ENCODE data around the gene ARHGAP11B.
"Not testable (repeated sequence)": the region's sequence is repeated elsewhere in the genome, so short reads cannot be mapped to it uniquely, and the experiment has no call there.

ARHGAP11B gene

GRCh38 chr15:30625436-30626193 is at the start of gene ARHGAP11B:
TSS of gene ARHGAP11B (plus strand) at chr15:30626128.
- H3K27me3 Mint-ChIP-seq, H3K9me3 Mint-ChIP-seq: not testable (repeated sequence)
- peaks cover 18% of the 10 kb centered on the region for H3K36me3 Mint-ChIP-seq (ENCODE audit: insufficient read depth)
- peaks cover 25% of the 10 kb centered on the region for H3K4me1 Mint-ChIP-seq
- peak within 1 kb of the TSS; percentile 91 for H3K4me3 Mint-ChIP-seq
- H3K27ac Mint-ChIP-seq (ENCODE audit: low read depth) = peak within 1 kb of the TSS; percentile 99
- peak; percentile 90 for ATAC-seq (replicated peaks; ENCODE audit: extremely low read depth, poor library complexity, severe bottlenecking)
- DNase-seq (ENCODE audit: low spot score in 2 of 2) = peak; percentile 91 to 96

GRCh38 chr15:30579394-30579970 is 46.4 kb upstream of the ARHGAP11B start:
- not testable (repeated sequence) for H3K9me3 Mint-ChIP-seq; H3K27me3 Mint-ChIP-seq; H3K4me3 Mint-ChIP-seq; H3K27ac Mint-ChIP-seq (ENCODE audit: low read depth); H3K4me1 Mint-ChIP-seq; DNase-seq (ENCODE audit: low spot score in 2 of 2); ATAC-seq (replicated peaks; ENCODE audit: extremely low read depth, poor library complexity, severe bottlenecking); H3K36me3 Mint-ChIP-seq (ENCODE audit: insufficient read depth)

GRCh38 chr15:30580716-30581115 is 45.2 kb upstream of the ARHGAP11B start:
- not testable (repeated sequence) for H3K4me1 Mint-ChIP-seq; H3K36me3 Mint-ChIP-seq (ENCODE audit: insufficient read depth); H3K9me3 Mint-ChIP-seq; H3K27ac Mint-ChIP-seq (ENCODE audit: low read depth); H3K4me3 Mint-ChIP-seq; H3K27me3 Mint-ChIP-seq; ATAC-seq (replicated peaks; ENCODE audit: extremely low read depth, poor library complexity, severe bottlenecking); DNase-seq (ENCODE audit: low spot score in 2 of 2)

GRCh38 chr15:30598953-30599352 is 27.0 kb upstream of the ARHGAP11B start:
- DNase-seq (ENCODE audit: low spot score in 2 of 2); H3K27ac Mint-ChIP-seq (ENCODE audit: low read depth); H3K27me3 Mint-ChIP-seq; H3K4me1 Mint-ChIP-seq; H3K9me3 Mint-ChIP-seq; ATAC-seq (replicated peaks; ENCODE audit: extremely low read depth, poor library complexity, severe bottlenecking); H3K36me3 Mint-ChIP-seq (ENCODE audit: insufficient read depth); H3K4me3 Mint-ChIP-seq: not testable (repeated sequence)

DNA sequence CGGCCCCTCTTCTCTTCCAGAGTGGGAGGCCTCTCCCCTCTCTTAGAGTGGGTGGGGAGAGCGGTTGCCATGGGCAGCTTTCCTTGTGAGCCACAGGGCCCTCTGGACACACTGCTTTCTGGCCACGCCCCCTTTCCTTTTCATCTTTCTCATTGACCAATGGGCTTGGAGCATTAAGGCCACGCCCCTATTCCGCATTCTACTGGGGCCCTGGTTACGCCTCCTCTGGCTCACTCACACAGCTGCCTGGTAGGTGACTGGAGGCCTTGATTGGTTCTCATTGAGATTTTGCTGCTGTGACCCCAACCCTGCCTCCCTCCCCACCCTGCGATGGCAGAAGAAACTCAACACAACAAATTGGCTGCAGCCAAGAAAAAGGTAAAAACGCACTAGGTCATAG is 22.1 kb upstream of the ARHGAP11B start, which contains the start of gene GOLGA8H:
TSS of gene GOLGA8H (plus strand) at position 233 of the 400 bp plus-strand sequence. CDS start at position 331, 98 bp downstream.
- not testable (repeated sequence) for H3K27me3 Mint-ChIP-seq; H3K4me3 Mint-ChIP-seq; DNase-seq (ENCODE audit: low spot score in 2 of 2); H3K9me3 Mint-ChIP-seq; H3K27ac Mint-ChIP-seq (ENCODE audit: low read depth); H3K36me3 Mint-ChIP-seq (ENCODE audit: insufficient read depth); ATAC-seq (replicated peaks; ENCODE audit: extremely low read depth, poor library complexity, severe bottlenecking); H3K4me1 Mint-ChIP-seq

GRCh38 chr15:30612271-30612670 is 13.7 kb upstream of the ARHGAP11B start:
- H3K27ac Mint-ChIP-seq (ENCODE audit: low read depth); H3K9me3 Mint-ChIP-seq; H3K4me3 Mint-ChIP-seq; DNase-seq (ENCODE audit: low spot score in 2 of 2); H3K4me1 Mint-ChIP-seq; ATAC-seq (replicated peaks; ENCODE audit: extremely low read depth, poor library complexity, severe bottlenecking); H3K36me3 Mint-ChIP-seq (ENCODE audit: insufficient read depth); H3K27me3 Mint-ChIP-seq: not testable (repeated sequence)

DNA sequence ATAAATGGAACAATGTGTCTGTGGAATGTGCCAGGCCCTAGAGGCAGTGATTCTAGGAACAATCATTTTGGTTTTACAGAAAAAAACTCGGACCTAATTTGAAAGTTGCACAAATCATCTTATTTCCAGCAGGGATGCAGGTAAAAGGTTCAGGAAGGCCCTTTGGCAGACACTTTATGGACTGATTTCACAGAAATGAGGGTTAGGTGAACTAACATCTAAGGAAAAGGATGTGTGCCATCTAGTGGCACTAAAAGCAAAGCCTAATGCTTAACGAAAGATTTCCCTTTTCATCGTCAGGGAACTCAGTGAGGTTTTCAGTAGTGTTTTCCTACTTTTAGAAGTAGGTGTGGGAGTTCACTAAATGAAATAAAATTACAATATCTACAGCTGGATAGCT is 4.6 kb upstream of the ARHGAP11B start:
- not testable (repeated sequence) for ATAC-seq (replicated peaks; ENCODE audit: extremely low read depth, poor library complexity, severe bottlenecking); H3K27me3 Mint-ChIP-seq; DNase-seq (ENCODE audit: low spot score in 2 of 2); H3K4me3 Mint-ChIP-seq; H3K9me3 Mint-ChIP-seq; H3K27ac Mint-ChIP-seq (ENCODE audit: low read depth)
- Mint-ChIP-seq H3K4me1 (peaks cover 14% of the 10 kb centered on the region), H3K36me3 (ENCODE audit: insufficient read depth) (peaks cover 12% of the 10 kb centered on the region)

DNA sequence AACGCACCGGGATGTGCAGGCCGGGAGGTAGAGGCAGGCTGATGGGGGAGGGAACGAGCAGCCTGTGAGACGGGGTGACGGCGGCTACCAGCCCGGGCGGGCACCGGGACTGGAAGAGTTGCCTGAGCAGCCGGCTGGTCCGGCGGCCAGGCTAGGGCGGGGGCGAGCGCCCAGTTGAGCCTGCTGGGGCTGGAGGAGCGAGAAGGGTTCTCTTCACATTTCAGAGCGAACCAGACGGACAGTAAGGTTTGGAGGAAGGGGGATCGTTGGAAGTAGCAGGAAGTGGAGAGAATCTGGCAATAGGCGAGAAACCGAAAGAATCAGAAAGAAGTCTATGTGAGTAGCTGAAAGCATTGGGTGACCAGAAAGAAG is 252 bp downstream of the ARHGAP11B start:
- H3K27me3 Mint-ChIP-seq; ATAC-seq (replicated peaks; ENCODE audit: extremely low read depth, poor library complexity, severe bottlenecking); H3K9me3 Mint-ChIP-seq: not testable (repeated sequence)
- Mint-ChIP-seq H3K36me3 (ENCODE audit: insufficient read depth) (peaks cover 20% of the 10 kb centered on the region), H3K27ac (ENCODE audit: low read depth) (peak overlapping the region; percentile 99), H3K4me1 (peaks cover 25% of the 10 kb centered on the region), H3K4me3 (peak overlapping the region; percentile 91)
- peak in 1 of 2 donors; percentile 17 for DNase-seq (ENCODE audit: low spot score in 2 of 2)

- Mint-ChIP-seq H3K36me3 (ENCODE audit: insufficient read depth) (peaks cover 20% of the 10 kb centered on the region), H3K4me1 (peaks cover 25% of the 10 kb centered on the region), H3K4me3 (peak overlapping the region; percentile 91), H3K27ac (ENCODE audit: low read depth) (peak overlapping the region; percentile 99)
- peak; percentile 4 for ATAC-seq (replicated peaks; ENCODE audit: extremely low read depth, poor library complexity, severe bottlenecking)
- not testable (repeated sequence) for H3K9me3 Mint-ChIP-seq; H3K27me3 Mint-ChIP-seq; DNase-seq (ENCODE audit: low spot score in 2 of 2)
These were observed 704 bp downstream of the ARHGAP11B start for GRCh38 chr15:30626632-30627031.

GRCh38 chr15:30650012-30650929 is 24.3 kb downstream of the ARHGAP11B start:
- Mint-ChIP-seq H3K9me3 (no peaks in the 10 kb centered on the region), H3K36me3 (ENCODE audit: insufficient read depth) (peaks cover 13% of the 10 kb centered on the region), H3K4me1 (peaks cover 11% of the 10 kb centered on the region), H3K27ac (ENCODE audit: low read depth) (no peak overlapping the region), H3K4me3 (no peak overlapping the region), H3K27me3 (no peaks in the 10 kb centered on the region)
- no peak for ATAC-seq (replicated peaks; ENCODE audit: extremely low read depth, poor library complexity, severe bottlenecking)
- no peak for DNase-seq (ENCODE audit: low spot score in 2 of 2)

DNA sequence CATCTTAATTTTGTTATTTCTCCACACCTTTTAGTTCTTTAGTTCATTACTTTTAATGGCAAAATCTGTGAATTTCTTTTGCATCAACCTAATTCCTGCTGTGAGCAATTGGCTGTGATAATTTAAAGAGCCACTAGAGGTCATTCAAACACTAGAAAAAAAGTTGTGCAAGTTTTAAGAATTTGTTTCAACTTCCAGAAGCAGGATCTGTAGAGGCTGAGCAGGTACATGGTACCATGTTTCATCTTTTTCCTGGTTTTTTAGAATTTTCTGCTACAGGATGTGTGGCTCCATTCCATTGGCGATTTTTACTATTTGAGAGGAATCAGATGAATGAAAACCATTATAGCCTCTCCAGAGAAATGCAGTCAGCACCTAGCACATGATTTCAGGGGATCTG is 35.2 kb downstream of the ARHGAP11B start:
- not testable (repeated sequence) for H3K27ac Mint-ChIP-seq (ENCODE audit: low read depth); H3K9me3 Mint-ChIP-seq; H3K27me3 Mint-ChIP-seq; DNase-seq (ENCODE audit: low spot score in 2 of 2); H3K4me1 Mint-ChIP-seq; H3K36me3 Mint-ChIP-seq (ENCODE audit: insufficient read depth); H3K4me3 Mint-ChIP-seq; ATAC-seq (replicated peaks; ENCODE audit: extremely low read depth, poor library complexity, severe bottlenecking)

DNA sequence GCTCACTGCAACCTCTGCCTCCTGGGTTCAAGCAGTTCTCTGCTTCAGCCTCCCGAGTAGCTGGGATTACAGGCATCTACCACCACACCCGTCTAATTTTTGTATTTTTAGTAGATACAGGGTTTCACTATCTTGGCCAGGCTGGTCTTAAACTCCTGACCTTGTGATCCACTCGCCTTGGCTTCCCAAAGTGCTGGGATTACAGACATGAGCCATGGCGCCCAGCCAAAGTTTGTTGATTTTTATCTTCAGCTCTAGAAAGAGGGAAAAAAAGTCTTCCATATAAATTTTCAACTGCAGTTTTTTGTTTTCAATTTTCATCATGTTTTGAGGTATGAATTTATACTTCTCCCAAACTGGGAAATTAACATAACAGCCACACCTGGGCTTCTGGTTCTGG is 43.7 kb downstream of the ARHGAP11B start:
- H3K36me3 Mint-ChIP-seq (ENCODE audit: insufficient read depth); DNase-seq (ENCODE audit: low spot score in 2 of 2); ATAC-seq (replicated peaks; ENCODE audit: extremely low read depth, poor library complexity, severe bottlenecking); H3K27ac Mint-ChIP-seq (ENCODE audit: low read depth); H3K27me3 Mint-ChIP-seq; H3K4me3 Mint-ChIP-seq; H3K4me1 Mint-ChIP-seq; H3K9me3 Mint-ChIP-seq: not testable (repeated sequence)

All from central memory CD8-positive, alpha-beta T cell (primary cell).